CD4-positive, alpha-beta T cell treated with Interleukin-6 at 100 ng/mL for 8 hours (primary cell): Measurements from ENCODE around the gene NOD1.
"Not testable (repeated sequence)": the region's sequence is repeated elsewhere in the genome, so short reads cannot be mapped to it uniquely, and the experiment has no call there.

Experiments
- DNase-seq: peaks from one replicate; pipeline ENCODE4 v3.0.0-alpha.2; 2020; ENCODE audit warnings: mixed read lengths, low spot score

The NOD1 gene

DNA sequence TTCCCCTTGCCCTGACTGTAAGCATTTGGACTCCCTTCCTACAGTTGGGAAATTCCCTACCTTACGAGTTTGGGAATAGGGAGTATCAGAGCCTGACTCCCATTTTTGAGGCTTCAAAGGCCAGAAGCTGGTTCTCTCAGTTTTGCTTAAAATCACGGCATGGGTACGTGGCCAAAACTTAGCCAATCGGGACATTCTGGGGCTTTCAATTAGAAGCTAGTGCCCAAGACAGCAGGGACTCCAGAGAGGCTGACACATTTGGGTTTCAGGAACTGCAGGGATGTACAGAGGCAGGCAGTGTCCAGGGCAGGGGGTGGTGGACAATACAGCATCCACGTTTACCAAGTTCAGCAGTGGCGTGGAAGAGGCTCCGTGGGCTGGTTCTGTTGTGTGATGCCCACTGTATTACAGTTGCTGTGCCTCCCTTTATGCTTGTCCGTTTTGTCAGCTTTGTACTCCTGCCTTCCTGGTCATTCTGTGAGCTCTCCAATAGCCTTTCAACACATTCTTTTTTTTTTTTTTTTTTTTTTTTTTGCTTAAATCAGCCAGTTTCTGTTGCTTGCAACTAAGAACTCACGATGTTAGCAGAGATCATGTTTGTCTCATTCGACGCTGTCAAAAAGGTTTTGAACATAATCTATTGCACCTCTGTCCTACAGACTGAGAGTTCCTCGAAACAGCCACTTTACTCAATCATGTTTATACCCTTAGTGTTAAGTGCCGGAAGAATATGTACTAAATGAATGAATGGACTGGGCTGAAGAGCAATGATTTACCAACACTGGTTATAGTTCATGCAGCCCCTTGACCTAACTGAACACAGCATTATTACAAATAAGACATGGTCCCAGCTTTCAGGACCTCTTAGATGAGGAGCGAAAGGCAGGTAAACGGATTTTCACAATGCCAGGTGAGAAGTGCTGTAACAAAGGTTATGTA, 25.0 kb upstream of the NOD1 start:
- no peak for DNase-seq

DNA sequence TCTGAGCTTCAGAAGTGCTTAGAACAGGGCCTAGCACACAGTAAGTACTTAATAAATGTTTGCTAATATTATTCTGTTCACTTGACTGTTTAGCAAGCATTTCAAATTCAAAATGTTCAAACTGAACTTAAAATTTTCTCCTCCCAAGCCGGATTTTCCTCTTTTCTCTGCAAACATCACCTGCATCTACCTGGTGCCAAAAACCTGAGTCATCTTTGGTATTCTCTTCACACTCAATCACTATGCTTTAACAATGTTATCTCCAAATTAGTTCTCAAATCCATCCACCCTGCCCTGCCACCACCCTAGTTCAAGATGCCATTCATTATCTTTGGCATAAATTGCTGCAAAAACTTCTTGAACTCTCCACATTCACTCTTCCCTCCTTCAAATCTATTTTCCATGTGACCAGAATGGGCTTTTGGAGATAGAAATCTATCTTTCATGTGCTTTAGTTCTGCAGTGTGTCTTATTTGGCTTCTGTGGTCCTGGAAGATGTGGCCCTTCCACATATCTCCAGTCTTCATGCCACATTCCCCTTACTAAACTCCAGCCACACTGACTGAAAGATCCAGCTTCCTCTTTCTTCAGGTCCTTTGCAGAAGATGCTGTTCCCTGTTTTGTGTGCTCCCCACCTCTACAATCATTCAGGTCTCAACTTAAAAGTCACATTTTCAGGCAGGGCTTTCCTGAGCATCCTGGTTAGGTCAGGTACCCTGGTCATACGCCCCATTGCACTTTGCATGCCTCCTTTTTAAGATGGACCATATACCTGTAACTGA, 24.1 kb upstream of the NOD1 start:
- DNase-seq, result no peak

GRCh38 chr7:30501264-30501663, 22.7 kb upstream of the NOD1 start:
- DNase-seq, result no peak

DNA sequence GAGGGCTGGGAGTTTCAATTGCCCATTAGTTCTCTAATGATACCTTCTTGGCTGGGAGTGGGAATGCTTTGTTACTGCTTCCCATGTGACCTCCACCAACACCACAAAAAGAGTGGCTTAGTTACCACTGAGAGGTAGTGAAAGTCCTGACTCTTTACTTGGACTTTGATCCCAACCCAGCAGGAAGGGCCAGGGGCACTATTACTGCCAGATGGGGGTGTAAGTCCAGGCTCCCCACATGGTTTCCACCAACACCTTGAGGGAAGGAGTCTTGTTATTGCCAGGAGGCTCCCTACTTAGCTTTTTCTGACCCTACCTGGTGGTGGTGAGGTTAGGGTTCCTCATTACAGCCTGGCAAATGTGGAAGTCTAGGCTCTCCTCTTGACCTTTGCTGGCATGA, 14.6 kb upstream of the NOD1 start:
- DNase-seq, result no peak

DNA sequence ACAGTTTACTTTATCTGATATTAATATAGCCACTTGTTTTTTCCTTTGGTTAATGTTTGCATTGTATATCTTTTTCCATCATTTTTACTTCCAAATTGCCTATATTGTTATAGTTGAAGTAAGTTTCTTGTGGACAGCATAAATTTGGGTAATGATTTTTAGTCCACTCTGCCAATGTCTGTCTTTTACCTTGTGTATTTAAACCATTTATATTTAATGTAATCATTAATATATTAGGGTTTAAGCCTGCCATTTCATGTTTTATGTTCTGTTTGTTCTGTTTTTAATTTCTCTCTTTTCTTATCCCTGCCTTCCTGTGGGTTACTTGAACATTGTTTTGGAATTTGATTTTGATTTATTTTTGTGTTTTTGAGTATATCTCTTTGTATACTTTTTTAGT, 12.8 kb upstream of the NOD1 start:
- no peak for DNase-seq

DNA sequence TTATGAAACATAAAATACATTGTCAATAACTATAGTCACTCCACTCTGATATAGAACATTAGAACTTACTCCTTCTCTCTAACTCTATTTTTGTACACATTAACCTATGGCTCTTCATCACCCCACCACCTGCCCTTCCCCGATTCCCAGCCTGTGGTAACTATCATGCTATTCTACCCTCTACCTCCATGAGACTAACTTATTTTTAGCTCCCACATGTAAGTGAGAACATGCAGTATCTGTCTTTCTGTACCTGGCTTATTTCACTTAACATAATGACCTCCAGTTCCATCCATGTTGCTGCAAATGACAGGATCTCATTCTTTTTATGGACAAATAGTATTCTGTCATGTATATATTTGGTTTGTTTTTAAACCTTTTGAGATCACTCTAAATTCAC, 8.8 kb upstream of the NOD1 start:
- no peak for DNase-seq

DNA sequence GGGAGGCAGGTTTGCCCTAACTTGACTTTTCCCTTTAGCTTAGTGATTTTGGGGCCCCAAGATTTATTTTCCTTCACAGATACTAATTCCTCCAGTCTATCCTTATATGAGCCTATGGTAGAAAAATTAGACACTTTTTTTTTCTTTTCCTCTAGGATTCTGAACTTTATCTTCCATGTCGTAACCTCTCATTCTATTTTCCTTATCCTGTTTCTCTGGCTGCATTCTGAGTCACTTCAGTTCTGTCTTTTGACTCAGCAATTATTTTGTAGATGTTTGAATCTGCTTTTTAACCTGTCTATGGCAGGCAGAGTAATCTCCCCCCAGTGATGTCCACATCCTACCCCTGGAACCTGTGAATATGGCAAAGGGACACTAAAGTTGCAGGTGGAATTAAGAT, 7.1 kb upstream of the NOD1 start:
- no peak for DNase-seq

DNA sequence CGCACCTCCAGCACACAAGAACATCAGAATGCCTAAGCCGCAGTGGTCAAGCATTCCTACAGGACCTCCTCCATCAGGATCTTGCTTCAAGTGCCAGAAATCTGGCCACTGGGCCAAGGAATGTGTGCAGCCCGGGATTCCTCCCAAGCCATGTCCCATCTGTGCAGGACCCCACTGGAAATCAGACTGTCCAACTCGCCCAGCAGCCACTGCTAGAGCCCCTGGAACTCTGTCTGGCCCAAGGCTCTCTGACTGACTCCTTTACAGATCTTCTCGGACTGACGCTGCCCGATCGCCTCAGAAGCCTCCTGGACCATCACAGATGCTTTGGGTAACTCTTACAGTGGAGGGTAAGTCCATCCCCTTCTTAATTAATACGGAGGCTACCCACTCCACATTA, 2.8 kb upstream of the NOD1 start:
- not testable (repeated sequence) for DNase-seq

- DNase-seq, result peak; percentile 44
Measured at GRCh38 chr7:30479202-30480120, 877 bp upstream of the NOD1 start.

DNA sequence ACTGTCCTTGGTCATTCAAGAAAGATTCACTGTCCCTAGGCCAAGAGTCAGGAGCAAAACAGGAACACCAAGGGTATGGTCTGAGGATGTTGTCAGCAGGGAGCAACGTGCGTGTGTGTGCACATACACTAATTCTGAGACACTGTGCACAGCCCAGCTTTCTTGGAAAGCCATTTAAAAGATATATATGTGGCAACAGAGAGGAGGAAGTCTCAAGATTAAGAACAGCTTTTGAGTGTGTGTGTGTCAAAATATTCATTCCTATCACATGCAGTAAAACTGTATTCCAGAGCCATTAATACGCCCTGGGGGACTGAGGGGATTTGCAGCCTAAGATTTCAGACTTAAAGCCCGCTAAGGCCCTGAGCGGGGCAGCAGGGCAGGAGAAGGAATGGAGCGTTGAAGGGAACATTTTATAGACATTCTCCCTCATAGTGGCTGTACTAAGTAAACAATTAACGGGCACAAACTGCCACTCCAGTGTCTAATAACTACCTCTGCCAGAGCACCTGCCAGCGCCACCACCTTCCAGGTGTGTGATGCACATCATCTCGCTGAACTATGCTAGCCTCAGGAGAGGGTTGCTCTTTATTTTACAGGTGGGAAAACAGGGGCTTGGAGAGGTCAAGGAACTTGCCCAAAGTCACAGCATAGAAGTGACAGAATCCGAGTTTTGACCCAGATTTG, 2.0 kb downstream of the NOD1 start:
- DNase-seq, result no peak

GRCh38 chr7:30475580-30475979, 3.0 kb downstream of the NOD1 start:
- no peak for DNase-seq

DNA sequence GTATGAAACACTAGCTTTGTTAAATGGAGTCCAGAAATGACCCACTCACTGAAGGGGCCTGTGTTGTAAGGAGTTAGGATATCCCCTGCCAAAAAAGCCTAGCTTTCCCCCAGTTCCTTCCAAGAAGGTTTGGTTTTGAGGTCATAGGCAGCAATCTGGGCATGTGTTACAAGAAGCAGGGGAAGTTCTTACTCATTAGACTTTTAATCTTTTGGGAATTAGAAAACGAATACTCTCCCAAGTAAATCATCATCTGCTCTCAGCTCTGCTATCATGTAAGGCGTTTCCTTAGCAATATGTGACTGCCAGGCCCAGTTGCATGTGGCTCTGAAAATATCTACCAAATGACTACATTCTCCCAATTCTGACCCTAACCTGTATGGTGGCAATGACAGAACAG, 3.7 kb downstream of the NOD1 start:
- no peak for DNase-seq

DNA sequence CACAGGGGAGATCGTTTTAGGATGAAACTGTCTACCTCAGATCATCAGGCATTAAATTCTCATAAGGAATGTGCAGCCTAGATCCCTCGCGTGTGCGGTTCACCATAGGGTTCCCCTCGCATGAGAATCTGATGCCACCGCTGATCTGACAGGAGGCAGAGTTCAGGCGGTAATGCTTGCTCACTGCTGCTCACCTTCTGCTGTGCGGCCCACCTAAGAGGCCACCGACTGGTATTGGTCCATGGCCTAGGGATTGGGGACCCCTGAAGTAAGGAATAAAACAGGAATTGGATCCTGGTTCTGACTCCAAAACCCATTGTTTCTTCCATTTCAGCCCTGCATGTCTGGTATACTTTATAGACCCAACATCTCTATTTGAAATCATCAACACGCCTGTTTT, 4.1 kb downstream of the NOD1 start:
- no peak for DNase-seq

GRCh38 chr7:30473903-30474302, 4.7 kb downstream of the NOD1 start:
- DNase-seq, result no peak

DNA sequence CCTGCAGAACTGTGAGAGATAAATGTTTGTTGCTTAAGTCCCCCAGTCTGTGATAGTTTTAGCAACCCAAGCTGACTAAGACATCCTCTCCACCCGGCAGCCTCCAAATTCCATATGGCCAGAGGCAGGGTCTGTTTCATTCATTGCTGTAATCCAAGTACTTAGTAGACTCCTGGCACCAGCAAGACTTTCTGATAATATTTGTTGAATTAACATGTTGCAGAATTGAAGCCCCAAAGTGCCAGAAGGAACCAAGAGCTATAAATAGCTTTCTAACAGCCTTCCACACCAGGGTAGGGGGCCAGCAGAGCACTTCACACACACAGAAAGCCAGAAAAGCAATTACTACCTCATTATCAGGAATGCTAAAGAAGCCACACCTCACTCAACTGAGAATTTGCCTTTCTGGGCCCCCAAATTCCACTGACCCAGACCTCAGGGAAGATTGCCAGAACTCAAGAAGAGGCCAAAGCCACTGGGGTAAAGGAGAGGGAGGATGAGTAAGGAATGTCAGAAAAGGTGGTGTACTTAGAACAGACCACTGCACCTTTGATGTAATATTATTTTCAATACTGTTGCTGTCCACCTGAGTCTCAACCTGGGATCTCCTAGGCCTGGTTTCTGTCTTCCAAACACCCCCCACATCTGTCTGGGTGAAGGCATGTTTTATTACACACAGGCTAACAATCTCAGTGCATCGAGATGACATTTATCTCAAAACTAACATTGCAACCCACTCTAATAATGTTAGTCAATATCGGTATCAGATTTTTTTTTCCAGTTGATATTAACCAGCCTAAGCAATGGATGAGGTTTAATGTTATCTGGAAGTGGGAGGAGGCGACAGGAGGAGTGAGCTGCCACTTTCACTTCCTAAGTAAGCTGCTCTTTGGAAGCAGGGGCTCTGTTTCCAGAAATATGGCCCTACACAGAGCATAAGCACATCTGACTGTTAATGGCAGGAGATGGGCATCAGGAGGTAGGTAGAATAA, 5.5 kb downstream of the NOD1 start:
- DNase-seq, result no peak

- no peak for DNase-seq
Measured at GRCh38 chr7:30472081-30472783, 6.4 kb downstream of the NOD1 start.

- DNase-seq, result no peak
Measured at GRCh38 chr7:30471205-30471604, 7.4 kb downstream of the NOD1 start.

GRCh38 chr7:30470771-30471170, 7.8 kb downstream of the NOD1 start:
- no peak for DNase-seq

DNA sequence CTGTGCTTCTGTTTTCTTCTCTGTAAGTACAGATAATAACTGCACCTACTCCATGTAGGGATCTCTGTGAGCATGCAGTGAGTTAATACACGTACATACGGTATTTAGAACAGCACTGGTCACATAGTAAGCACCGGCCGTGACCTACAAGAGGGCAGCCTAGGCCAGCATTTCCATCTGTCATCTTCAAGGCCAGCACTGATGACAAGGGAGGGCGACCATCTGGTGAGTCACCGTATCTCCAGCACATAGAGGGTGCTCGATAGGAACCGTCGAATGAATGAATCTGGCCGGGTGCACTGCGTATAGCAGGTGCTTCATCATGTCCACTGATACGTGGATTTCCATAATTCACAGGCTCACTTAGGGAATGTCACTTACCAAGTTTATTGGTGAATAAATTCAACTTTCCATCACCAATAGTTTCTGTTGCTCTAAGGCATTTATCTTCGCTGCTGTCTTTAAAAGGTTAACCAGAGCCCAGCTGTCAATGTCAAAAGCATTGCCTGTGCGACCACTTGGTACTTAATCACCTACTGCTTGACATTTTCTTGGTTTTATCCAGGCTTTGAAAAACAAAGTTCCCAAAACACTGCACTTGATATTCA, 8.3 kb downstream of the NOD1 start:
- DNase-seq, result no peak
